ENCODE measurements around the gene PHF11. TPM values are rescaled to one million over a fixed set of nuclear protein-coding genes. Genes with fewer than 3 reads are reported as not detected.

PHF11 gene
- 10 to 100 TPM in 3 of 4 donors, 1 to 10 TPM in 1; 4.2 to 32.1 (median 18.7) TPM for total RNA-seq

DNA sequence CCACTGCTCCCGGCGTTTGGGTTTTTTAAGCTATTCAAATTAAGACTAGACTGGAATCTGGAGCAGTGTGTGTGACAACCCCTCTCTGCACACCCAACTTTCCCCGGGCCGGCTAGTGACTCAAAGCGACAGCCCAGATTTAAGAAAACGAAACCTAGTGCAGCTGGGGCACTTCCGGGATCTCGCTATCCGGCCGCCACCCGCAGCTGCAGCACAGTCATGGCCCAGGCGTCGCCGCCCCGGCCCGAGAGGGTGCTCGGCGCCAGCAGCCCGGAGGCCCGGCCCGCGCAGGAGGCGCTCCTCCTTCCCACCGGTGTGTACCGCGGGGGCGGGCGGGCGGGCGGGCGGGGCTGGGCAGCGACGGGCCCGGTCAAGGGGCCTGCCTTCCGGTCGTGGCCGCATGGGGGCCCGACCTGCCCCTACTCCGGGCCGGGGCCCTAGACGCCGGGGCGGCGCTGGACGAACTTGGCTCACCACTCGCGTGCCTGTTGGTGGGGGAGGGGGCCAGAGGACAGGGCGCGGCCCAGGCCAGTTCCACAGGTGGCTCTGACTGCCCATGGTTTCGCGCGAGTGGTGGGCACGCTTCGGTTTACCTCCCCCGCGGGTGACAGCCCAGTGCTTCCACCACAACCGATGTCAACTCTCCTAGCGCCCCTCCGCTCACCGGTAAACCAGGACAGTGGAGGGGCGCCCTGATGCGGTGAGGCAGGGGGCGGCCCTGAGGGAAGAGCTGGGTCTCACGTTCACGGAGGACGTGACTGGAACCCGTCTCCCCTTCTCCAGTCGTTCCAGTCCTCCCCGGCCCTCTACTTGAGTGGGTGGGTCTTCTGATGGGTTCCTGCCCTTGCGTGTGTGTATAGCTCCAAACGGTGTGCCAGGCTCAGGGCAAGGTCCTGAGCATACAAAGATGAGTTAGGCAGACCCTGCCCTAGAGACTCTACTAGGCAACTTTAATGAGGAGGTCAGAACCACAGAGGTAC is at the start of gene PHF11:
Gene PHF11, plus strand, starts transcription at position 171 of the 980 bp plus-strand sequence. Its CDS starts 49 bp downstream, at position 220.
- Histone ChIP-seq H3K27me3 (no peaks in the 10 kb centered on the region), H3K27ac (peak within 1 kb of the TSS; percentile 91 to 96 (median 92)), H3K4me3 (peak within 1 kb of the TSS; percentile 17 to 69 (median 56)), H3K36me3 (no peaks in the 10 kb centered on the region), H3K4me1 (peaks cover 0 to 9% (median 7%) of the 10 kb centered on the region in 4 donors), H3K9me3 (no peaks in the 10 kb centered on the region)
- in situ Hi-C loops (cut with MboI; ENCODE audit: low pct_ligation_motif_present in 1 of 4, low pct_unique_long_range_greater_than_20kb in 1 of 4, low sequenced_read_pairs in 3 of 4) (no loop called here), intact Hi-C loops (cut with DNase I; ENCODE audit: low total_unique reads) (no loop called here)
- peak; percentile 87 for DNase-seq
- 2% methylated on average over 43 of the region's 71 CpGs; no CpG with 5 or more reads in 1 of the 2 donors for WGBS, 2 donors (ENCODE audit: low coverage in 1 of 2)
- TF ChIP-seq, protein P1, sequence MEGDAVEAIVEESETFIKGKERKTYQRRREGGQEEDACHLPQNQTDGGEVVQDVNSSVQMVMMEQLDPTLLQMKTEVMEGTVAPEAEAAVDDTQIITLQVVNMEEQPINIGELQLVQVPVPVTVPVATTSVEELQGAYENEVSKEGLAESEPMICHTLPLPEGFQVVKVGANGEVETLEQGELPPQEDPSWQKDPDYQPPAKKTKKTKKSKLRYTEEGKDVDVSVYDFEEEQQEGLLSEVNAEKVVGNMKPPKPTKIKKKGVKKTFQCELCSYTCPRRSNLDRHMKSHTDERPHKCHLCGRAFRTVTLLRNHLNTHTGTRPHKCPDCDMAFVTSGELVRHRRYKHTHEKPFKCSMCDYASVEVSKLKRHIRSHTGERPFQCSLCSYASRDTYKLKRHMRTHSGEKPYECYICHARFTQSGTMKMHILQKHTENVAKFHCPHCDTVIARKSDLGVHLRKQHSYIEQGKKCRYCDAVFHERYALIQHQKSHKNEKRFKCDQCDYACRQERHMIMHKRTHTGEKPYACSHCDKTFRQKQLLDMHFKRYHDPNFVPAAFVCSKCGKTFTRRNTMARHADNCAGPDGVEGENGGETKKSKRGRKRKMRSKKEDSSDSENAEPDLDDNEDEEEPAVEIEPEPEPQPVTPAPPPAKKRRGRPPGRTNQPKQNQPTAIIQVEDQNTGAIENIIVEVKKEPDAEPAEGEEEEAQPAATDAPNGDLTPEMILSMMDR (IDR thresholded peaks at IDR 0.05), result peak in 2 of 5 experiments; percentile 16
- TF ChIP-seq POLR2A (IDR thresholded peaks at IDR 0.05) (peak; percentile 74), EP300 (IDR thresholded peaks at IDR 0.05; ENCODE audit: low read depth) (no peak), POLR2AphosphoS5 (IDR thresholded peaks at IDR 0.05) (peak; percentile 11 to 81 (median 76))

DNA sequence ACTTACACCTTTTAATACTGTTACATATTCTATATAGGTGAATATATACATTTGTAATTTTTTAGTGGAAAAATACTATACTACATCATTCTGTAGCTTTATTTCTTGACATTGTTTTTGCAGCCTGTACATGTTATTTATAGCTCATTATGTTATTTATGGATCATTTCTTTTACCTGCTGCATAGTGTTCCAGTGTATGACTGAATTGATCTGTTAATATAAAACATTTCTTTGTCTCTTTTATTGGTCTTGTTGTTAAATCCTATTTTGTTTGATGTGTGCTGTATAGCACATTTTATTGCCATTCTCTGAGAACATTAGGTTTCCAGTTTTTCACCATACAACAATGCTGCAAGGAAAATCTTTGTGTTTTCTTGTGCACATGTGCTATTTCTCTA is 49.3 kb upstream of the PHF11 start:
- Histone ChIP-seq H3K27ac (peak overlapping the region in 2 of 4 donors; percentile 96), H3K9me3 (no peaks in the 10 kb centered on the region), H3K36me3 (no peaks in the 10 kb centered on the region), H3K4me1 (peaks cover 0 to 55% (median 17%) of the 10 kb centered on the region in 4 donors), H3K27me3 (no peaks in the 10 kb centered on the region), H3K4me3 (no peak overlapping the region)
- intact Hi-C loops (cut with DNase I; ENCODE audit: low total_unique reads), result no loop called here
- DNase-seq, result no peak
- TF ChIP-seq, protein P1 (IDR thresholded peaks at IDR 0.05), result no peak
- TF ChIP-seq POLR2AphosphoS5 (IDR thresholded peaks at IDR 0.05), result no peak
- no peak for TF ChIP-seq EP300 (IDR thresholded peaks at IDR 0.05; ENCODE audit: low read depth)
- no peak for TF ChIP-seq POLR2A (IDR thresholded peaks at IDR 0.05)
- in situ Hi-C loops (cut with MboI; ENCODE audit: low pct_ligation_motif_present in 1 of 4, low pct_unique_long_range_greater_than_20kb in 1 of 4, low sequenced_read_pairs in 3 of 4), result loop anchor here in 2 of 4 donors (10.0 to 25.0 kb wide), 2 partner anchors 134 to 138 kb away; partner anchors contain the start of gene RCBTB1 (in 1 of the 2)

DNA sequence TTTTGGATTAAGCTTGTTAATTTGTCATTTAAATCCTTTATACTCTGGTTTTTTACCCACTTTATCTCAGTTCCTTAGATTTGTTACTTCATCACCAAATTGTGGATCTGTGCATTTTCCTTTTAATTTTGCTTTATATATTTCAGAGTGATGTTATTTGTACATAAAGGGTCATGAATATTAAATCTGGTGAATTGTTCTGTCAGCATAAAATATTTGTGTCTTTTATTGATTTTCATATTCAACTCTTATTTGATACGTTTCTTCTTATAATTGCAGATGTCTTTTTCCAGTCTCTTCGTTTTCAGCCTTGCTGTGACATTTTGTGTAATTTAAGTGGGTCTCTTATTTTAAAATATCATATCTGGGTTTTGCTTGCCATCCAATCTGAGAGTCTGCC is 47.0 kb upstream of the PHF11 start:
- Histone ChIP-seq H3K36me3 (no peaks in the 10 kb centered on the region), H3K27ac (no peak overlapping the region), H3K4me3 (no peak overlapping the region), H3K4me1 (peaks cover 0 to 47% (median 15%) of the 10 kb centered on the region in 4 donors), H3K27me3 (no peaks in the 10 kb centered on the region), H3K9me3 (no peaks in the 10 kb centered on the region)
- WGBS, 2 donors (ENCODE audit: low coverage in 1 of 2), result 93 to 100% methylated on average over 2 of the region's 2 CpGs
- intact Hi-C loops (cut with DNase I; ENCODE audit: low total_unique reads), result no loop called here
- DNase-seq, result no peak
- in situ Hi-C loops (cut with MboI; ENCODE audit: low pct_ligation_motif_present in 1 of 4, low pct_unique_long_range_greater_than_20kb in 1 of 4, low sequenced_read_pairs in 3 of 4), result loop anchor here in 2 of 4 donors (10.0 to 25.0 kb wide), 2 partner anchors 136 kb away; partner anchors contain the start of gene RCBTB1 (in 1 of the 2)
- TF ChIP-seq EP300 (IDR thresholded peaks at IDR 0.05; ENCODE audit: low read depth), result no peak
- no peak for TF ChIP-seq POLR2A (IDR thresholded peaks at IDR 0.05)
- TF ChIP-seq, protein P1 (IDR thresholded peaks at IDR 0.05), result no peak
- no peak for TF ChIP-seq POLR2AphosphoS5 (IDR thresholded peaks at IDR 0.05)

DNA sequence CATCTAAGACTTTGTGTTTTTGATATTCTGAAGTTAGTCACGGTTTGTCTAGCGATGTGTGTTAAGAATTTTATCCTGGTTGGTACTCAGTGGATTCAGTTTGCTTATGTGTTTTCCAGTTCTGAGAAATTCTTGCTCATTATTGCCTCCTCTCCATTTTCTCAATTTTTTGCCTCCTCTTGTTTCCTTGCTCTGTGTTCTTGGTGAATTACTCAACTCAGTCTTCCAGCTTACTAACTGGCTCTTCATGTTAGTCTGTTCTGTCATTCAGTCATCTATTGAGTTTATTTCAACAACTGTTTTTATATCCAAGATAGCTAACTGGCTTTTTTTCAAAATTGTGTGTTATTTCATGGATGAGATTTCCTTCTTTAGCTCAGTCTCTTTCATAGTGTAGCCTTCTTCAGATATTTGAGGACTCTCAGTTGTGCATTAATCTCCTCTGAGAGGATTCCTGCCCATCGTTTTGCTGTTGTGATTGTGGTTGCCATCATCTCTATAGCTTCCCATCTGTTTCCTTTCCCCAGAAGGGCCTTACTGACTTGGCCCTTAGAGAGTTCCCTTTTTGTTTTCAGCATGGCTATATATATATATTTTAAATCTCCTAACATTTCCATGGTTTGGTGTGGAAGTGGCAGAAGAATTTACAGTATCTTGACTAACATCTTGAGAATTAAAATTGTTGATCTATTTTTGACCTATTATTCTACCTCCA is 45.5 kb upstream of the PHF11 start:
- intact Hi-C loops (cut with DNase I; ENCODE audit: low total_unique reads), result no loop called here
- H3K4me1 ChIP-seq, result peaks cover 0 to 58% (median 14%) of the 10 kb centered on the region in 4 donors
- no peak overlapping the region for H3K27ac ChIP-seq
- no peak overlapping the region for H3K4me3 ChIP-seq
- in situ Hi-C loops (cut with MboI; ENCODE audit: low pct_ligation_motif_present in 1 of 4, low pct_unique_long_range_greater_than_20kb in 1 of 4, low sequenced_read_pairs in 3 of 4), result no loop called here
- no peaks in the 10 kb centered on the region for H3K36me3 ChIP-seq
- no peaks in the 10 kb centered on the region for H3K27me3 ChIP-seq
- no peaks in the 10 kb centered on the region for H3K9me3 ChIP-seq
- TF ChIP-seq, protein P1 (IDR thresholded peaks at IDR 0.05), result no peak
- TF ChIP-seq POLR2AphosphoS5 (IDR thresholded peaks at IDR 0.05) (no peak), EP300 (IDR thresholded peaks at IDR 0.05; ENCODE audit: low read depth) (no peak), POLR2A (IDR thresholded peaks at IDR 0.05) (no peak)
- DNase-seq, result no peak
- 78 to 80% methylated on average over 3 of the region's 3 CpGs for WGBS, 2 donors (ENCODE audit: low coverage in 1 of 2)

Data from transverse colon (tissue), 4 donors.